Esophagus muscularis mucosa (tissue), 3 donors: ENCODE results near the gene SIRPA.

Experiments
- CTCF ChIP-seq, 3 experiments: fragments of 200-600 bp in 2 of 3; fragments of 450-650 bp in 1 of 3; sonication (generic) in 2 of 3; IDR thresholded peaks; one replicate each; pipeline ENCODE4 v1.5.1; 2017 to 2019; ENCODE audit warnings: antibody characterized with exemption in 3 of 3, mild to moderate bottlenecking in 2 of 3, moderate library complexity in 1 of 3
- POLR2AphosphoS5 ChIP-seq, 2 donors: sonication (generic); formaldehyde crosslinking; IDR thresholded peaks; one replicate each; pipeline ENCODE4 v1.6.1; 2017; ENCODE audit warnings: antibody characterized with exemption in 2 of 2

- TF ChIP-seq CTCF (IDR thresholded peaks at IDR 0.05) (no peak), POLR2AphosphoS5 (IDR thresholded peaks at IDR 0.05) (no peak)
Measured at GRCh38 chr20:1876975-1877608, 18.1 kb upstream of the SIRPA start.
